Ovary (tissue), 3 donors: ENCODE results near the gene MOGAT3.

Experiments used
- EP300 ChIP-seq: sonication (generic); formaldehyde crosslinking; IDR thresholded peaks from one replicate; pipeline ENCODE4 v1.6.1; 2017; ENCODE audit warnings: antibody characterized with exemption
- POLR2A ChIP-seq: fragments of 450-650 bp; IDR thresholded peaks from one replicate; pipeline ENCODE4 v1.6.1; 2017; ENCODE audit warnings: antibody characterized with exemption, mild to moderate bottlenecking, moderate library complexity
- TF ChIP-seq, protein P1 (sequence below), 3 donors: fragments of 450-650 bp in 2 of 3; fragments of 200-600 bp in 1 of 3; IDR thresholded peaks; one replicate each; pipeline versions ENCODE4 v1.5.1 to v1.8.0; 2016 to 2022; ENCODE audit warnings: antibody characterized with exemption in 3 of 3, mild to moderate bottlenecking in 1 of 3
- donor health status: DM: no; HTN: no; CAD: no.

DNA sequence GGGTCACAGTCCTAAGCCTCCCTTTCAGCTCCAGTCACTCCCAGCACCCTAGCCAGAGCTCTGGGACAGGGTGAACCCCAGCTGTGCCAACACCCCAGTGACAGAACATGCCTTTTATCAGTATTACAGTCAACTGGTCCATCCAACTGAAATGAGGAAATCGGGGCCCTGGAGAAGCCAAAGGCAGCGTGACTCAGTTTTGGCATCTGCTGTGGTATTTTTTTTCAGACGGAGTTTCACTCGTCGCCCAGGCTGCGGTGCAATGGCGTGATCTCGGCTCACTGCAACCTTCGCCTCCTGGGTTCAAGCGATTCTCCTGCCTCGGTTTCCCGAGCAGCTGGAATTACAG is 40.2 kb upstream of the MOGAT3 start:
- no peak for TF ChIP-seq EP300
- TF ChIP-seq, protein P1, sequence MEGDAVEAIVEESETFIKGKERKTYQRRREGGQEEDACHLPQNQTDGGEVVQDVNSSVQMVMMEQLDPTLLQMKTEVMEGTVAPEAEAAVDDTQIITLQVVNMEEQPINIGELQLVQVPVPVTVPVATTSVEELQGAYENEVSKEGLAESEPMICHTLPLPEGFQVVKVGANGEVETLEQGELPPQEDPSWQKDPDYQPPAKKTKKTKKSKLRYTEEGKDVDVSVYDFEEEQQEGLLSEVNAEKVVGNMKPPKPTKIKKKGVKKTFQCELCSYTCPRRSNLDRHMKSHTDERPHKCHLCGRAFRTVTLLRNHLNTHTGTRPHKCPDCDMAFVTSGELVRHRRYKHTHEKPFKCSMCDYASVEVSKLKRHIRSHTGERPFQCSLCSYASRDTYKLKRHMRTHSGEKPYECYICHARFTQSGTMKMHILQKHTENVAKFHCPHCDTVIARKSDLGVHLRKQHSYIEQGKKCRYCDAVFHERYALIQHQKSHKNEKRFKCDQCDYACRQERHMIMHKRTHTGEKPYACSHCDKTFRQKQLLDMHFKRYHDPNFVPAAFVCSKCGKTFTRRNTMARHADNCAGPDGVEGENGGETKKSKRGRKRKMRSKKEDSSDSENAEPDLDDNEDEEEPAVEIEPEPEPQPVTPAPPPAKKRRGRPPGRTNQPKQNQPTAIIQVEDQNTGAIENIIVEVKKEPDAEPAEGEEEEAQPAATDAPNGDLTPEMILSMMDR (IDR thresholded peaks at IDR 0.05): no peak
- TF ChIP-seq POLR2A: no peak
